Osteoblast (primary cell): ENCODE data around the gene GHDC. TPM values are rescaled to one million over a fixed set of nuclear protein-coding genes. Genes with fewer than 3 reads are reported as not detected.

Experiments used
- DNase-seq: peaks from one replicate; pipeline ENCODE4 v3.0.0; 2011; ENCODE audit warnings: low spot score, mixed read lengths; ENCODE audit not compliant: insufficient read length; ENCODE audit errors: missing footprints
- H2AFZ ChIP-seq: 2 replicates; pipeline ENCODE4 v1.6.0; 2011; ENCODE audit warnings: mild to moderate bottlenecking, low read length
- H3K27ac ChIP-seq: 2 replicates; pipeline ENCODE4 v1.5.1; 2011; ENCODE audit warnings: mild to moderate bottlenecking, low read depth, low read length, moderate library complexity
- H3K27me3 ChIP-seq: 2 replicates; pipeline ENCODE4 v1.6.0; 2012; ENCODE audit warnings: mild to moderate bottlenecking, control low read depth, inconsistent platforms, low read length, moderate library complexity; ENCODE audit not compliant: insufficient read depth
- H3K36me3 ChIP-seq: 2 replicates; pipeline ENCODE4 v1.5.1; 2011; ENCODE audit warnings: mild to moderate bottlenecking, low read length, control low read depth, moderate library complexity; ENCODE audit not compliant: insufficient read depth
- H3K4me1 ChIP-seq: 2 replicates; pipeline ENCODE4 v1.5.1; 2011; ENCODE audit warnings: mild to moderate bottlenecking, low read length, control low read depth, moderate library complexity; ENCODE audit not compliant: insufficient read depth
- H3K4me2 ChIP-seq: 2 replicates; pipeline ENCODE4 v1.6.0; 2011; ENCODE audit warnings: mild to moderate bottlenecking, low read length; ENCODE audit not compliant: insufficient read depth
- H3K4me3 ChIP-seq: fragments of 200-600 bp; sonication (generic); 3 replicates; pipeline ENCODE4 v1.5.1; 2012; ENCODE audit warnings: mild to moderate bottlenecking, low read length, inconsistent platforms; ENCODE audit not compliant: insufficient read depth
- H3K79me2 ChIP-seq: 2 replicates; pipeline ENCODE4 v1.6.0; 2012; ENCODE audit warnings: mild to moderate bottlenecking, low read length, control low read depth, inconsistent platforms; ENCODE audit not compliant: insufficient read depth
- H3K9me3 ChIP-seq: 2 replicates; pipeline ENCODE4 v1.5.1; 2011; ENCODE audit warnings: low read depth, low read length, control low read depth
- H4K20me1 ChIP-seq: 2 replicates; pipeline ENCODE4 v1.6.0; 2012; ENCODE audit warnings: mild to moderate bottlenecking, low read length, control low read depth; ENCODE audit not compliant: insufficient read depth
- total RNA-seq: library from RNA; depleted of rRNA; stranded (reverse); fragments of >200 nt; gene quantifications from 2 replicates; pipeline ENCODE4 v1.2.3, GENCODE V29; 2012
- TF ChIP-seq, protein P1 (sequence below): IDR thresholded peaks from 2 replicates; pipeline ENCODE4 v1.5.1; 2011; ENCODE audit warnings: mild to moderate bottlenecking, low read depth, low read length, moderate library complexity; ENCODE audit errors: extremely low read depth

The GHDC gene
- total RNA-seq, 1 donor: 31.8 TPM

- TF ChIP-seq, protein P1, sequence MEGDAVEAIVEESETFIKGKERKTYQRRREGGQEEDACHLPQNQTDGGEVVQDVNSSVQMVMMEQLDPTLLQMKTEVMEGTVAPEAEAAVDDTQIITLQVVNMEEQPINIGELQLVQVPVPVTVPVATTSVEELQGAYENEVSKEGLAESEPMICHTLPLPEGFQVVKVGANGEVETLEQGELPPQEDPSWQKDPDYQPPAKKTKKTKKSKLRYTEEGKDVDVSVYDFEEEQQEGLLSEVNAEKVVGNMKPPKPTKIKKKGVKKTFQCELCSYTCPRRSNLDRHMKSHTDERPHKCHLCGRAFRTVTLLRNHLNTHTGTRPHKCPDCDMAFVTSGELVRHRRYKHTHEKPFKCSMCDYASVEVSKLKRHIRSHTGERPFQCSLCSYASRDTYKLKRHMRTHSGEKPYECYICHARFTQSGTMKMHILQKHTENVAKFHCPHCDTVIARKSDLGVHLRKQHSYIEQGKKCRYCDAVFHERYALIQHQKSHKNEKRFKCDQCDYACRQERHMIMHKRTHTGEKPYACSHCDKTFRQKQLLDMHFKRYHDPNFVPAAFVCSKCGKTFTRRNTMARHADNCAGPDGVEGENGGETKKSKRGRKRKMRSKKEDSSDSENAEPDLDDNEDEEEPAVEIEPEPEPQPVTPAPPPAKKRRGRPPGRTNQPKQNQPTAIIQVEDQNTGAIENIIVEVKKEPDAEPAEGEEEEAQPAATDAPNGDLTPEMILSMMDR: no peak
- peaks cover 9% of the 10 kb centered on the region for H4K20me1 ChIP-seq
- peaks cover 17% of the 10 kb centered on the region for H3K79me2 ChIP-seq
Measured at GRCh38 chr17:42233156-42233555, 38.9 kb upstream of the GHDC start.

GRCh38 chr17:42230225-42230624, 35.9 kb upstream of the GHDC start:
- TF ChIP-seq, protein P1: no peak
- H3K4me1 ChIP-seq: peaks cover 12% of the 10 kb centered on the region
- no peak overlapping the region for H3K27ac ChIP-seq
- peaks cover 3% of the 10 kb centered on the region for H3K79me2 ChIP-seq
- no peak overlapping the region for H3K4me2 ChIP-seq
- H3K4me3 ChIP-seq: no peak overlapping the region
- H3K36me3 ChIP-seq: no peaks in the 10 kb centered on the region
- H4K20me1 ChIP-seq: peaks cover 13% of the 10 kb centered on the region
- H2AFZ ChIP-seq: no peak overlapping the region
- DNase-seq: no peak
- H3K27me3 ChIP-seq: no peaks in the 10 kb centered on the region
- no peaks in the 10 kb centered on the region for H3K9me3 ChIP-seq

More at GRCh38 chr17:42233156-42233555, 38.9 kb upstream of the GHDC start:
- Histone ChIP-seq H3K4me1 (peaks cover 7% of the 10 kb centered on the region), H3K27ac (no peak overlapping the region), H3K4me3 (no peak overlapping the region), H3K27me3 (no peaks in the 10 kb centered on the region), H3K9me3 (no peaks in the 10 kb centered on the region), H2AFZ (no peak overlapping the region), H3K36me3 (no peaks in the 10 kb centered on the region), H3K4me2 (no peak overlapping the region)
- no peak for DNase-seq

DNA sequence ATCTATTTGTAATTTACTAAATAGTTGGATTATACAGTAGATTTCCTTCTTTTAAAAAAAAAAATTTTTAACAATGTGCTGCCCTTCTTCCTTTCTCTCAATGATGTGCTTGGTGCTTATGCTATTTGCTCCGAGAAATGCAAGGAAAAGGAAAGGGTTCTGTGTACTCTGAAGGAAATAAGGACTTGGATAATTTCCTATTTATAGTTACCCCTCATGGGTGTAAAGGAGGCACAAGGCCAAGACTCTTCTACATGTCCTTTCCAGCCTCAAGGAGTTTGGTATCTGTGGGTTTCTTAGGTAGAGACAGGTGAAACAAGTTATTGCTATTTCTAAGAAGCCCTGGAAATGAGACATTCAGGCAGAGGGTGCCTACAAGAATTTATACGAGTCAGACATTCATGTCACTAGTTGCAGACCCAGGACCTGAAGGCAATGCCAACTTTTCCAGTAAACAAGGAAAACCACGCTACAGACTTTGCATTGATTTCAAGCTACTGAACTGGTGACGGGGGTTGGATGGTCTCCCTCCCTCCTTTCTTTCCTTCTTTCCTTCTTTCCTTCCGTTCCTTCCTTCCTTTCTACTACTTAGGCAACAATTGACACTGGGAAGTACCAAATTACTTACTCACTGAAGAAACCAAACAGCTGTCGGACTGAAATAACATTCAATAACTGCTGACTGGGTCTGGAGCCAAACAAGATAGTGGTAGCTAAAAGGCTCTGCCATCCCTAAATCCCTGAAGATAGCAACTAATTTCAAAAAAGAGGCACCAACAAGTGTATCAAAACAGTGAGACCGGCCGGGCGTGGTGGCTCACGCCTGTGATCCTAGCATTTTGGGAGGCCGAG, 33.8 kb upstream of the GHDC start:
- no peak overlapping the region for H3K4me3 ChIP-seq

GRCh38 chr17:42225646-42226045, 31.4 kb upstream of the GHDC start:
- Histone ChIP-seq H3K27me3 (no peaks in the 10 kb centered on the region), H3K4me3 (no peak overlapping the region), H3K4me2 (no peak overlapping the region), H4K20me1 (peaks cover 8% of the 10 kb centered on the region), H2AFZ (no peak overlapping the region), H3K4me1 (peaks cover 12% of the 10 kb centered on the region), H3K79me2 (no peaks in the 10 kb centered on the region), H3K27ac (no peak overlapping the region), H3K36me3 (peaks cover 21% of the 10 kb centered on the region), H3K9me3 (no peaks in the 10 kb centered on the region)
- TF ChIP-seq, protein P1: no peak
- no peak for DNase-seq

More for the DNA sequence above, 33.8 kb upstream of the GHDC start:
- no peaks in the 10 kb centered on the region for H3K27me3 ChIP-seq
- H4K20me1 ChIP-seq: peaks cover 8% of the 10 kb centered on the region
- no peak overlapping the region for H2AFZ ChIP-seq
- TF ChIP-seq, protein P1: no peak
- no peaks in the 10 kb centered on the region for H3K9me3 ChIP-seq
- DNase-seq: no peak
- H3K79me2 ChIP-seq: no peaks in the 10 kb centered on the region
- no peak overlapping the region for H3K27ac ChIP-seq
- peaks cover 12% of the 10 kb centered on the region for H3K4me1 ChIP-seq
- H3K4me2 ChIP-seq: peak overlapping the region; percentile 29
- H3K36me3 ChIP-seq: peaks cover 14% of the 10 kb centered on the region
